Measurements from ENCODE around the gene MYO7B.
A peak's percentile ranks its signal among the peaks of the same experiment; 100 is the strongest.

MYO7B gene

DNA sequence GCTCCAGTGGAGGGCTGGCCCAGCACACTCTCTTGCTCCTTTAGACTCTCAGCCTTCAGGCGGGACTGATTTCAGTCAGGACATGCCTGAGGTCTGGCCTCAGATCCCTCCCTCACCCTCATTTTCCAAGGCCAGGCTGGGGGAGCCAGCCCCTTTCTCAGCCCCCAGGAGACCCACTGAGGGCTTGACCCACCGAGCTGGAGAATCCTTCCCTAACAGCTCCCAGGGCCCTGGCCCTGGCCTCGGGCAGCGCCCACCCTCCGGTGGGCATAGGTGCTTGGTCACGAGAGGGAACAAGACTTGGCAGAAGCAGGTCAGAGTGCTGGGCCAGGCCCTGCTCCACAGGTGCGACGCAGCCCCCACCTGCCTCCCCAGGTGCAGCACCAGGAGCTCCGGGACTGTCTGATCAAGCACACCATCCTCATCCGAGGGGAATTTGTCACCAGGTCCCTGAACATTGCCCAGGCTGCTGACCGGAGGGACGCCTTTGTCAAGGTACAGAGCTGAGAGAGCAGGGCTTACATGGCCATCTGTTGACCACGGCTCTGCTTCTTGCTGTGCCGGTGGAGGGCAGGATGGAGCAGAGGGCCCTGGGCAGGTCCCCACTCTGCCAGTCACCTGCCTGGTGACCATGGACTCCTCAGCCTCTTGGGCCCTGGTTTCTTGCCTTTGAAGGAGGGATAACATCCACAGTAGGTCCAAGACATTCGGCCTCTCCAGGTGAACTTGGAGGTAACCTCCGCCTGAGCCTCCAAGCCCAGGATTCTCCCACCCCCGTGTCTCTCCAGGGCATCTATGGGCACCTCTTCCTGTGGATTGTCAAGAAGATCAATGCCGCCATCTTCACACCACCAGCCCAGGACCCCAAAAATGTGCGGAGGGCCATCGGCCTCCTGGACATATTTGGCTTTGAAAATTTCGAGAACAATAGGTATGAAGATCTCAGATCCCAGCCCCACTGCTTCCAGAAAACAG, 46.3 kb downstream of the MYO7B start:
- Histone ChIP-seq H3K27me3 (ENCODE audit: insufficient read depth, poor library complexity, severe bottlenecking) (no peaks in the 10 kb centered on the region), H3K9me3 (ENCODE audit: severe bottlenecking) (no peaks in the 10 kb centered on the region), H3K36me3 (ENCODE audit: low read depth) (no peaks in the 10 kb centered on the region), H3K27ac (ENCODE audit: poor library complexity, severe bottlenecking) (no peak overlapping the region), H3K4me3 (ENCODE audit: severe bottlenecking) (no peak overlapping the region), H3K4me1 (ENCODE audit: insufficient read depth, poor library complexity, severe bottlenecking) (no peaks in the 10 kb centered on the region)
- DNase-seq (ENCODE audit: low spot score) (no peak), ATAC-seq (ENCODE audit: low read depth) (no peak)
- TF ChIP-seq CTCF (IDR thresholded peaks at IDR 0.05; ENCODE audit: poor library complexity, severe bottlenecking), result no peak

GRCh38 chr2:127582863-127583861, 47.7 kb downstream of the MYO7B start:
- H3K9me3 ChIP-seq (ENCODE audit: severe bottlenecking), result no peaks in the 10 kb centered on the region
- ATAC-seq (ENCODE audit: low read depth) (no peak), DNase-seq (ENCODE audit: low spot score) (no peak)
- H3K36me3 ChIP-seq (ENCODE audit: low read depth), result no peaks in the 10 kb centered on the region
- no peak for TF ChIP-seq CTCF (IDR thresholded peaks at IDR 0.05; ENCODE audit: poor library complexity, severe bottlenecking)
- H3K4me3 ChIP-seq (ENCODE audit: severe bottlenecking), result no peak overlapping the region
- H3K4me1 ChIP-seq (ENCODE audit: insufficient read depth, poor library complexity, severe bottlenecking), result no peaks in the 10 kb centered on the region
- no peak overlapping the region for H3K27ac ChIP-seq (ENCODE audit: poor library complexity, severe bottlenecking)
- H3K27me3 ChIP-seq (ENCODE audit: insufficient read depth, poor library complexity, severe bottlenecking), result no peaks in the 10 kb centered on the region

- Histone ChIP-seq H3K9me3 (ENCODE audit: severe bottlenecking) (no peaks in the 10 kb centered on the region), H3K4me1 (ENCODE audit: insufficient read depth, poor library complexity, severe bottlenecking) (no peaks in the 10 kb centered on the region), H3K27ac (ENCODE audit: poor library complexity, severe bottlenecking) (no peak overlapping the region), H3K27me3 (ENCODE audit: insufficient read depth, poor library complexity, severe bottlenecking) (no peaks in the 10 kb centered on the region), H3K4me3 (ENCODE audit: severe bottlenecking) (no peak overlapping the region), H3K36me3 (ENCODE audit: low read depth) (no peaks in the 10 kb centered on the region)
- peak; percentile 48 for DNase-seq (ENCODE audit: low spot score)
- no peak for TF ChIP-seq CTCF (IDR thresholded peaks at IDR 0.05; ENCODE audit: poor library complexity, severe bottlenecking)
- no peak for ATAC-seq (ENCODE audit: low read depth)
Measured at GRCh38 chr2:127584047-127584446, 48.6 kb downstream of the MYO7B start.

GRCh38 chr2:127584516-127585033, 49.1 kb downstream of the MYO7B start:
- no peak overlapping the region for H3K27ac ChIP-seq (ENCODE audit: poor library complexity, severe bottlenecking)
- no peaks in the 10 kb centered on the region for H3K27me3 ChIP-seq (ENCODE audit: insufficient read depth, poor library complexity, severe bottlenecking)
- H3K9me3 ChIP-seq (ENCODE audit: severe bottlenecking), result no peaks in the 10 kb centered on the region
- no peak for TF ChIP-seq CTCF (IDR thresholded peaks at IDR 0.05; ENCODE audit: poor library complexity, severe bottlenecking)
- no peaks in the 10 kb centered on the region for H3K4me1 ChIP-seq (ENCODE audit: insufficient read depth, poor library complexity, severe bottlenecking)
- no peak overlapping the region for H3K4me3 ChIP-seq (ENCODE audit: severe bottlenecking)
- DNase-seq (ENCODE audit: low spot score) (no peak), ATAC-seq (ENCODE audit: low read depth) (no peak)
- H3K36me3 ChIP-seq (ENCODE audit: low read depth), result no peaks in the 10 kb centered on the region
